Dedifferentiated amniotic fluid mesenchymal stem cell (primary cell): ENCODE measurements around the gene RNF135.
A peak's percentile ranks its signal among the peaks of the same experiment; 100 is the strongest.
"Not testable (repeated sequence)": the region's sequence is repeated elsewhere in the genome, so short reads cannot be mapped to it uniquely, and the experiment has no call there.

Source experiments
- DNase-seq: peaks from one replicate; pipeline ENCODE4 v3.0.0-alpha.2; 2016; ENCODE audit errors: extremely low spot score

Gene RNF135

DNA sequence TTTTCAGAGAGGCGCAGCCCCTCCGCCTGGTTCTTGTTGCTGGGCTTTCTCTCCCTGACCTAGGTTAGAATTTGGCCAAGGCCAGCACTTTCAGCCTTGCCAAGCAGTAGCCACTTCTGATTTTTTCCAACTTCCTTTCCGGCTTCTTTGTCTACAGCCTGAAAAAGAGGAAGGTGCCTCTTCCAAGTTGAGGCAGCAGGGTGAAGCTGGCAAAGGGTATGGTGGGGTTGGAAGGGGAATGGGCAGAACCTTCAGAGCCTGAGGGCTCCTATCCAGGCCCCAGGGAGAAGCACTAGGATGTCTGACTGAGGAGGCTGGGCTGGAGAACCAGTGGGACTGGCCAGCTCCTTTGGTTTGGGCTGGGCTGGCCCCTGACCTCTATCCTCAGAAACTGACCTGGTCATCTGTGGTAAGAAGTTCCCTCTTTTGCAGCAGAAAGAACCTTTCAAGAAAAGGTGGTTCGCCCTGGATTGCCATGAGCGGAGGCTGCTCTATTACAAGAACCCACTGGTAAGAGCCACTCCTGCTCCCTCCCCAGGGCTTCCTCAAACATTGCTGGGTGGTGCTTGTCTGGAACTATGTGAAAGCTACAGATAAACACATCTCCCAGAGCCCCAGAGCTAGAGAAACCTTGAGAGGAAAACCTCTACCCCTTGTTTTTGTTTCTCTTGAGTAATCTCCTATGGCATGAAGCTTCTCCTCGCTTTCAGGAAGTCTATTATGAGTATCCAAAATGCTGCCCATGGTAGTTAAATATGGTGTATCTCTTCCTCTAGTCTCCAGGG is 16.6 kb upstream of the RNF135 start:
- no peak for DNase-seq

DNA sequence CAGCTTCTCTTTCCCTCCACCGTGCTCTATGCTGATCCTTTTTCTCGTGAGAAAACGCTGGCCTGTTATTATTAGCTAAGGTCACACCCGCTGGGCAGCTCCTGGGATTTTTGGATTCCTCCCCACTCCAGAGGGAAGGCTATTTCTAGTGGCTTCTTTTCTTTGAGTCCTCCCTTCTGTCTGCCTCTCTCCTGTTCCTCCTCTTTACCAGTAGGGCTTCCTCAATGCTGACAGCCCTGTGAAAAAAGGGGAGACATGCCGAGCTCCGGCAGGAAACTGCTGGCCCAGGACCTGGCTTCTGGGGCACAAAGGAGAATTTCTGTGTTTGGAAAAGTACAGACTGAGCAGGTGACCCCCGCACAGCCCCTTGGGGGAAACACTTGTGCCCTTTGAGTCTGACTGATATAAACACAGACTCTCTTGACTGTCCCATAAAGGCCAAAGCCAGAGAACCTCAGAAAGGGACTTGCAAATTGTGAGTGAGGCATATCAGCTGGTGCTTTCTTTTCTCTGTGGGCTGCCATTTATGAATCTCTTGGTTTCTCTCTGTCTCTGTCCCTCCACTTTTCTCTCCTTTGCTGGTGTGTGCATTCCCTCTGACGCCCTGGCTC is 14.0 kb upstream of the RNF135 start:
- no peak for DNase-seq

DNA sequence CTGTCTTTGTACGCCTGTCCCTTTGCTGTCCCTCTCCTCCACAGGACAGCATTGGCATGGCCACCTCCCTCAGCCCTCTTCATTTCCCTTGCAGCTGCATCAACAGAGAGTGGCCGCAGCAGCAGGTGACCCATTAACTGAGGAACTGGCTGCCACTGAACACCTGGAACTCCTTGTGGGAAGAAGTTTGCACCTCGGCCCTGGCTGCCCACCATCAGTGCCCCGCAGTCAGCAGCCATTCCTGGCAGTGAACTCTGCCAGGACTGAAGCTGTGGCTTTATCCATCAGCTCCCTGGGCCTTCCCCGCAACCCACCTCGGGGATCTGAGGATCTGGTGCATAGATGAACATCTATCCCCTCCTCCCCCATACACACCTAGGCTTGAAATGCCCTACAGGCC is 13.1 kb upstream of the RNF135 start:
- DNase-seq: no peak

DNA sequence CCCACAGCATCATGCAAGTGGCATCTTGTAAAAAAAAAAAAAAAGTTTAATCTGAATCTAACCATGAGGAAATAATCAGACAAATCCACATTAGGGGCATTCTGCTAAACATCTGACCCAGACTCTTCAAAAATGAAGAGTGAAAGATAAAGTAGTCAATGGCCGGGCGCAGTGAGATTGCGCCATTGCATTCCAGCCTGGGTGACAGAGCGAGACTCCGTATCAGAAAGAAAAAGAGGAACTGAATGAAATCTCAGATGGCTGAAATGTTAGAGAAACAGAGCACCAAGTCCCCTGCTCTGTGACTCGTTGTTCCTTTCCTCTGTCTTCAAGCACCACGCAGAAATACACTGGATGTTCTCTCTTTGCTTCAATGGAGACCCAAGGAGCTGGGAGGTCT is 12.7 kb upstream of the RNF135 start:
- DNase-seq: no peak

DNA sequence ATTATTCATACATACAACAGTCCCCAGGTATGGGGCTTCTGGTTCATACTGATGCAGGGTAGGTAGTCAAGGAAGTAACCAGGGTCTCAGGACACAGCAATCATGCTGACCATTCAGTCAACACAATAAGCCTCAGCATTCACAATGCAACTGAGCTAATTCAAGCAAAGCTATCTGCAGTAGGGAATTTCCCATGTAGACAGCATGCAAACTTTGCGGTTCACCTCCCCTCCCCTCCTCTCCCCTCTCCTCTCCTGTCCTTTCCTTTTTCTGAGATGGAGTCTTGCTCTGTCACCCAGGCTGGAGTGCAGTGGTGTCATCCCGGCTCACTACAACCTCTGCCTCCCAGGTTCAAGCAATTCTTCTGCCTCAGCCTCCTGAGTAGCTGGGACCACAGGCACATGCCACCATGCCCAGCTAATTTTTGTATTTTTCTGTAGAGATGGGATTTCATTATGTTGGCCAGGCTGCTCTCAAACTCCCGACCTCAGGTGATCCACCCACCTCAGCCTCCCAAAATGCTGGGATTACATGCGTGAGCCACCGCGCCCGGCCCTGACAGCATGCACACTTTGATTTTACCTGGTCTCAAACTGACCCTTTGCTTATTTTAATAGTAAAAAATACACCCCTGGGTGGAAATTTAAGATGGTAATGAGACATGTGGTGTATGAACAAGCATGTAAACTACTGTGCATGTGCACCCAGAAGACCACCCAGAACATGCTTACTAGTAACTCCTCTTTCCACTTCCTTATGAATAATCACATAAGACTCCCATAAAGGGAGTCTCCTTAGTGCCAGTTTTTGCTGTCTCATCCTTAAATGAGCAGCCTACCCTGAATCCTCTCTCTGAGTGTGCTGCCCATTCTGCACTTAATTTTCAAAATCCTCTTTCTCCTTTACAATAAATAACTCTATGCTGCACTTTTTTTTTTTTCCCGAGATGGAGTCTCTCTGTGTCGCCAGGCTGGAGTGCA is 9.3 kb upstream of the RNF135 start:
- peak; percentile 32 for DNase-seq

DNA sequence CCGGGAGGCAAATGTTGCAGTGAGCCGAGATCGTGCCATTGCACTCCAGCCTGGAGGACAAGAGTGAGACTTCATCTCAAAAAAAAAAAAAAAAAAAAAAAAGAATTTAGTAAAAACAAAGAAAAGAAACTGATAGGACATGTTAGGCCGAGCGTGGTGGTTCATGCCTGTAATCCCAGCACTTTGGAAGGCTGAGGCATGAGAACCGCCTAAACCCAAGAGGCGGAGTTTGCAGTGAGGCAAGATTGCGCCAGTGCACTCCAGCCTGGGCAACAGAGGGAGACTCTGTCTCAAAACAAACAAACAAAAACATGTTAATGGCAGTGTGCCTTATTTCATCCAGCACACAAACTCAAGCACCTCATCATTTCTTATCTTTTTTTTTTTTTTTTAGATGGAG is 6.5 kb upstream of the RNF135 start:
- DNase-seq: not testable (repeated sequence)

DNA sequence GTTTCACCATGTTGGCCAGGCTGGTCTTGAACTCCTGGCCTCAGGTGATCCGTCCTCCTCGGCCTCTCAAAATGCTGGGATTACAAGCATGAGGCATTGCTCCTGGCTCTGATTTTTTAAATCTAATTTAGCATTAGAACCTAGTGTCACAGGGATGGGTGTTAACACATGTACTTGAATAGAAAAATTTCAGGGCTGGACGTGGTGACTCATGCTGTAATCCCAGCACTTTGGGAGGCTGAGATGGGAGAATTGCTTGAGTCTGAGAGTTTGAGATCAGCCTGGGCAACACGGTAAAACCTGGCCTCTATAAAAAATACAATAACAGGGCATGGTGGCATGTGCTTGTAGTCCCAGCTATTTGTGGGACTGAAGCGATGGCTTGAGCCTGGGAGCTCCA is 6.0 kb upstream of the RNF135 start:
- no peak for DNase-seq

DNA sequence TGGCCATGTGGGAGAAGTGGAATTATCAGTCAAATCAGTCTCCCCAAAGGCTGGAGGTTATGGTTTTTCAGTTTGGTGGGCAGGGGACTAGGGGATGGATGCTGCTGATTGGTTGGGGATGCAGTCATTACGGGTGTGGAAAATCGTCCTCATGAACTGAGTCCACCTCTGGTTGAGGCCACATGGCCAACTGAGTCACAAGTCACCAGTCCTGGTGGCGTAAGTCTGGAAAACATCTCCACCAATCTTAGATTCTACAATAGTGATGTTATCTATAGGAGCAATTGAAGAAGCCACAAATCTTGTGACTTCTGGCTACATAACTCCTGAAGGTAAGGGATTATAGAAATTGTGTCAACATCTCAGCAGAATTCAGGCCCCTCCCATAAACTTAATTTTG is 5.2 kb upstream of the RNF135 start:
- DNase-seq: no peak

DNA sequence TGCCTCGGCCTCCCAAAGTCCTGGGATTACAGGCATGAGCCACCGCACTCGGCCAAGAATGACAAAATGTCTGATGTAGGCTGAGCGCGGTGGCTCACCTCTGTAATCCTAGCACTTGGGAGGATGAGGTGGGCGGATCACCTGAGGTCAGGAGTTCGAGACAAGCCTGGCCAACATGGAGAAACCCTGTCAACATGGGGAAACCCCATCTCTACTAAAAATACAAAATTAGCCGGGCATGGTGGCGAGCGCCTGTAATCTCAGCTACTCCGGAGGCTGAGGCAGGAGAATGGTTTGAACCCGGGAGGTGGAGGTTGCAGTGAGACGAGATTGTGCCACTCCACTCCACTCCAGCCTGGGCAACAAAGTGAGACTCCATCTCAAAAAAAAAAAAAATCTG is 2.9 kb upstream of the RNF135 start:
- DNase-seq: not testable (repeated sequence)

DNA sequence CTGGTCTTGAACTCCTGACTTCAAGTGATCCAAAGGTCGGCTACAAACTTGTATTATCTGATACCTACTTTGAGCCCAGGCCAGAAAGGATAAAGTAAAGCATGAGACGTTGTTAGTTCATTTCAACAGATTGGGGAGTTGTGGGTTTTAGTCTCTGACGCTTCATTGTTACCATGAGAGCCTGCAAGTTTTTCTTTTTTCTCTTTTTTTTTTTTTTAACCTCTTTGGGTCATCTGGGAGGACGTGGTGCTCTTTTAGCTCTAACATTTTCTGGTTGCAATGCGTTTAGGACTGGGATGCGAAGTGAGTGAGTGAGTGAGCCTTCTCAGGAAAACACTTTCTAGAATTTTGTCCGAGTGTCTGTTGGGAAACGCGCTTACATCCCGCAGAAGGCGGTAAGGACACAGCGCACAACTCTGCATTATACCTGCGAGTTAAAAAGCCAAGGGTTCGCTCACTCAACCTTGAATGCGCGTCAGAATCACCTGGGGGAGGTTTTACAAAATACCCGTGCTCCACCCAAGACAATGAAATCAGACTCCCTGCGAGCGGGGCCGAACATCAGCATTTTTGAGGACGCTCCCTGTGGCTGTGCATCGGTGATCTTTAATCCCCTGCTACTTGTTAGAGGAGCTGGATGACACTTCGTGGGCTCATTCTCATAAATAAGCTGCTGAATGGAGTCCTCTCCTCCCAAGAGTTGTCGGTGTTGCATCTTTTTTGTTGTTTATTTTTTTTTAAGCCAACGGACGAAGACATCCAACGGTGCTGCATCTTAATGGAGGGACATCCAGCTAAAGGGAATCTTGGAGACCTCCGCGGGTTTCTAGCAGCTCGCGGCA is 629 bp upstream of the RNF135 start:
- no peak for DNase-seq

DNA sequence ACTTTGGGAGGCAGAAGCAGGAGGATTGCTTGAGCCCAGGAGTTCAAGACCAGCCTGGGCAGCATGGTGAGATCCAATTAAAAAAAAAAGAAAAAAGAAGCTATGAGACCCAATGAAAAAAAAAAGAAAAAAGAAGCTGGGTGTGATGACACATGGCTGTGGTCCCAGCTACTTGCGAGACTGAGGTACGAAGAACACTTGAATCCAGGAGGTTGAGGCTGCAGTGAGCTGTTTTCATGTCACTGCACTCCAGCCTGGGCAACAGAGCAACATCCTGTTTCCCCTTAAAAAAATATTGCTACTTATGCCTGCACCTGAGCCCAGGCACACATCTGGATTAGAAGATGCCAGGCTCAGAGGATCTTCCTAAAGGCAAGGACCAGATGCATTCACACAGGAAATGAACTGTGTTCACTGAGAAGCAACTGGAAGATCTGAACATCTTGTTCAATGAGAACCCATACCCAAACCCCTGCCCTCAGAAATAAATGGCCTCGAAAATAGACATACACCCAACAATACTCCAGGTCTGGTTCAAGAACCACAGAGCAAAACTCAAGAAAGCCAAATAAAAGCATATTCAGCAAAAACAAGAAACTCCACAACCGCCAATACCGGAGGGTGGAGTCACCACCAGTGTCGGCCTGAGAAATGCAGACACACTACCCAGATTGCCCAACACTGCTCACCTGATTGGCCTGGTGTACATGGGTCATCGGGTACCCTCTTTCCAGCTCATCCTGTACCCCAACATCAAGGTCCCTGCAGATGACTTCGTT is 4.4 kb downstream of the RNF135 start:
- DNase-seq: no peak

DNA sequence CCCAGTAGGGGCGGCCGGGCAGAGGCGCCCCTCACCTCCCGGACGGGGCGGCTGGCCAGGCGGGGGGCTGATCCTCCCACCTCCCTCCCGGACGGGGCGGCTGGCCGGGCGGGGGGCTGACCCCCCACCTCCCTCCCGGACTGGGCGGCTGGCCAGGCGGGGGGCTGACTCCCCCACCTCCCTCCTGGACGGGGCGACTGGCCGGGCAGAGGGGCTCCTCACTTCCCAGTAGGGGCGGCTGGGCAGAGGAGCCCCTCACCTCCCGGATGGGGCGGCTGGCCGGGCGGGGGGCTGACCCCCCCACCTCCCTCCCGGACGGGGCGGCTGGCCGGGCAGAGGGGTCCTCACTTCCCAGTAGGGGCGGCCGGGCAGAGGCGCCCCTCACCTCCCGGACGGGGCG is 9.1 kb downstream of the RNF135 start:
- not testable (repeated sequence) for DNase-seq

DNA sequence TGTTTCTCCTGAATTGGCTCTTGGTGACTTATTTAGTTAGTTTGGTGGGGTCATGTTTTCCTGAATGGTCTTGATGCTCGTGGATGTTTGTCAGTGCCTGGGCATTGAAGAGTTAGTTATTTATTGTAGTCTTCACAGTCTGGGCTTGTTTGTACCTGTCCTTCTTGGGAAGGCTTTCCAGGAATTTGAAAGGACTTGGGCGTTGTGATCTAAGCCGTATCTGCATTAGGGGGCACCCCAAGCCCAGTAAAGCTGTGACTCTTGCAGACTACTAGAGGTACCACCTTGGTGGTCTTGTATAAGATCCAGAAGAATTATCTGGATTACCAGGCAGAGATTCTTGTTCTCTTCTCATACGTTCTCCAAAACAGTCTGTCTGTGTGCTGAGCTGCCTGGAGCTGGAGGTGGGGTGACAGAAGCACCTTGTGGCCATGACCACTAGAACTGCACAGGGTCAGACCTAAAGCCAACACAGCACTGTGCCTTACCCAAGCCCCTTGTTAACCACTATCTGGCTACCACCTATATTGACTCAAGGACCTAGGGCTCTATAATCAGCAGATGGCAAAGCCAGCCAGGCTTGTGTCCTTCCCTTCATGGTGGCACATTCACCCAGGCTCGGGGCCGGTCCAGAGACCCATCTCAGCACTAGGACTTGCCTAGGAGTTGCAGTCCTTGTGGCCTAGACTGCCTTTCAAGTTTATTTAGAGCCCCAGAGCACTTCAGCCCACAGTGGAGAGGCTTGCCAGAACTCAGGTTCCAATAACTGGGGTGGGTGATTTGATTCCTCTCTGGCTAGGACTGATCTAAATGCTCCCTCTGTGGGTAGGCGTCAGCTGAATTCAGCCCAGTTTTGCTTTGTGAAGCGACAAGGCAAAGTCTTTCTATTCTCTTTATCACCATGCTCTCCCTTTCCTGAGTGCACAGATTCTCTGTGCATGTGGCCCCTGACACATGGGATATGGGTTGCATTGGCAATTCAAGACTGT is 11.0 kb downstream of the RNF135 start:
- no peak for DNase-seq

DNA sequence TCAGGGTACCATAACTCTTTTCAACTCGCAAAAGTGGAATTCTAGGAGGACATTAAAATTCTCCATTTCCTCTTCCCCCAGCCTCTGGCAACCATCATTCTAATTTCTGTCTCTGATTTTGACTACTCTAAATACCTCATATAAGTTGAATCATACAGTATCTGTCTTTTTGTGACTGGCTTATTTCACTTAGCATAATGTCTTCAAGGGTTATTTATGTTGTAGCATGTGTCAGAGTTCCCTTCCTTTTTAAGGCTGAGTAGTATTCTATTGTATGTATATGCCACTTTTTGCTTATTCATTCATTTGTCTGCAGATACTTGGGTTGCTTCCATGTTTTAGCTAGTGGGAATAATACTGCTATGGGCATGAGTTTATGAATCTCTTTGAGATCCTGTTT is 12.0 kb downstream of the RNF135 start:
- DNase-seq: no peak

DNA sequence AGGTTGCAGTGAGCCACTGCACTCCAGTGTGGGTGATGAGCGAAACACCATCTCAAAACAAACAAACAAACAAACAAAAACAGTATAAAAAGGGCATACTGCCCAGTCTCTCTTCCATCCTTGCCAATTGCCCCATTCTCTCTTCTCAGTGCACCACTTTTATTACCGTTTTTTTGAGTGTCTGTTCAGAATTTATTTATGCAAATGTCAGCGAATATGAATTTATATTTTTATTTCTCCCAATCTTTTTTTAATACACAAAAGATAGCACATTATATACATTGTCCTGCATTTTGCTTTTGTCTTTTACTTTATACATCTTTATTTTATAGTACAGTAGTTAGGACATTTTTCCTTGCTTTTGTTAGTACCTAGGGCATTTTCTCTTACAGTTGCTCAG is 19.6 kb downstream of the RNF135 start:
- DNase-seq: no peak

DNA sequence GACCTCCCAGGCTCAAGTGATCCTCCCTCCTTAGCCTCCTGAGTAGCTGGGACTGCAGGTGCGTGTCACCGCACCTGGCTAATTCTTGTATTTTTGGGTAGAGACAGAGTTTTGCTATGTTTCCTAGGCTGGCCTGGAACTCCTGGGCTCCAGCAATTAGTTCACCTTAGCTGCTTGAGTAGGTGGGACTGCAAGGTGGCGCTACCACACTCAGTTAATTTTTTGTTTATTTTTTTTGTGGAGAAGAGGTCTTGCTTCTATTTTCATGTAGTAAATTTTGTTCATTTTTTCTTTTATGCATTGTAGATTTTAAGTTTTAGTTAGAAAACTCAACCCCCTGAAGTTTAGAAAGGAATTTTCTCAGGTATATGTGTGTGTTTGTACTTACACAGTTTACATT is 21.7 kb downstream of the RNF135 start:
- DNase-seq: no peak

DNA sequence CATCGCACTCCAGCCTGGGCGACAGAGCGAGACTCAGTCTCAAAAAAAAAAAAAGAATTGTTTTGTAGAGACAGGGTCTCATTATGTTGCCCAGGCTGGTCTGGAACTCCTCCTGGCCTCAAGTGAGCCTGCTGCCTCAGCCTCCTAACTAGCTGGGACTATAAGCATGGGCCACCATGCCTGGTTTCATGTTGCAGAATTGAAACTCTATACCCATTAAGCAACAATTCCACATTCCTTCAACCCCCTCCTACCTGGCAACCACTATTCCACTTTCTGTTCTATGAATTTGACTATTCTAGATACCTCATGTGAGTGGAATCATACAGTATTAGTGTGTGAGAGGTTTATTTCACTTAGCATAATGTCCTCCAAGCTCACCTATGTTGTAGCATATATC is 24.5 kb downstream of the RNF135 start:
- DNase-seq: no peak

DNA sequence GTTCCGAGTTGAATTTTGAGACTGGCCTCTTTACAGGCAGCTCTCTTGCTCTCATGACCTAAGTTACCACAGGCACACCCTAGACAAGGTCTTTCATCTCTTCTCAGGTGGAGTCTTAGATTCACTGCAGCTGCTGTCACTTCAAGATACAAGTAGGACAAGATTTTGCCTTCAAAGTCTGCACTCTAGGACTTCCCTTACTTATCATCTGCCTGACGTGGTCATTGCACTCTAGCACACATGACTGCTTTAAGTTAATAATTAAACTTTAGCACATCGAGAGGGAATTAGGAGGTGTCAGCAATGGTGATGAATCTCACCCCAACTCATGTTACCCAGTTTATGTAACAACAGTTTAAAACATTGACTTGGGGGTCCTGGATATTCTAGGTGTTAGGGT is 25.6 kb downstream of the RNF135 start:
- no peak for DNase-seq

DNA sequence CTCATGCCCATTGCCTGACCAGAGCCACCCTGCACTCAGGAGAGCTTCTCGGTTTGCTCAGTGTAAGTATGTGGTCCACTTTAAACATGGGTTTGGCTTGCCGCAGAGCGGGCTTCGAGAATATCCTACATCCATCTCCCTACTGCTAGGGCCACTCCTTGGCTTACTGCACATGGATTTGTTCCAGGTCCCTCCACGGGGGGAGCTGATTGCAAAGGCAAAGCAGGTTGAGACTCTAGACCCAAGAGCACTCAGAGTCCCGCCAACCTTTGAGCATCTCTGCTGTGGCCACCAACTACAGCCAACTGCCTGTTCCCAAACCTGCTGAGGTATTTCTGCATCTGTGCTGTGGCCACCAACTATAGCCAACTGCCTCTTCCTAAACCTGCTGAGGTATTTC is 26.4 kb downstream of the RNF135 start:
- no peak for DNase-seq

DNA sequence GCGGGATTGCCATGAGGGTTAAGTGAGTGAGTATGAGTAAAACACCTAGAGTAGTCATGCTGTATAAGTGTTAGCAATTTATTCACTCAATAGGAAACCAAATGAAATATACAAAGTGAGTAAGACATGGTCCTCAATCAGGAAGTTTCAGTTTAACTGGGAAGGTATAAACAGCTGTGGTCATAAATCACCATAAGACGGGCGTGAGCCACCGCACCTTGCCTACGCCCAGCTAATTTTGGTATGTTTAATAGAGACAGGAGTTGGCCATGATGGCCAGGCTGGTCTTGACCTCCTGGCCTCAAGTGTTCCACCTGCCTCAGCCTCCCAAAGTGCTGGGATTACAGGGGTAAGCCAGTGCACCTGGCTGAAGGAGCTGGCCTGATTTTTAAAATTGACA is 27.0 kb downstream of the RNF135 start:
- DNase-seq: no peak
